Measurements from ENCODE around the gene POLR2H. TPM values are rescaled to one million over a fixed set of nuclear protein-coding genes. Genes with fewer than 3 reads are reported as not detected.

Gene POLR2H
- total RNA-seq, 1 donor from 2014 or later: 90.5 TPM

GRCh38 chr3:184382326-184383032, 21.0 kb downstream of the POLR2H start:
- H3K27ac Mint-ChIP-seq: no peak overlapping the region
- H3K27me3 Mint-ChIP-seq: peaks cover 40% of the 10 kb centered on the region
- H3K9me3 Mint-ChIP-seq (ENCODE audit: low read depth): no peaks in the 10 kb centered on the region
- no peak overlapping the region for H3K4me3 Mint-ChIP-seq (ENCODE audit: low read depth)
- no peak for DNase-seq (ENCODE audit: low spot score, unreplicated experiment)
- H3K4me1 Mint-ChIP-seq (ENCODE audit: low read depth): peaks cover 17% of the 10 kb centered on the region
- no peaks in the 10 kb centered on the region for H3K36me3 Mint-ChIP-seq (ENCODE audit: insufficient read depth)
- no peak for TF ChIP-seq CTCF (IDR thresholded peaks at IDR 0.05; ENCODE audit: unreplicated experiment)

- Mint-ChIP-seq H3K36me3 (ENCODE audit: insufficient read depth) (no peaks in the 10 kb centered on the region), H3K4me1 (ENCODE audit: low read depth) (peaks cover 10% of the 10 kb centered on the region), H3K4me3 (ENCODE audit: low read depth) (no peak overlapping the region), H3K27ac (no peak overlapping the region), H3K27me3 (peaks cover 40% of the 10 kb centered on the region), H3K9me3 (ENCODE audit: low read depth) (no peaks in the 10 kb centered on the region)
- no peak for TF ChIP-seq CTCF (IDR thresholded peaks at IDR 0.05; ENCODE audit: unreplicated experiment)
- DNase-seq (ENCODE audit: low spot score, unreplicated experiment): no peak
Measured at GRCh38 chr3:184383033-184383740, 21.7 kb downstream of the POLR2H start.

- H3K4me1 Mint-ChIP-seq (ENCODE audit: low read depth): peaks cover 1% of the 10 kb centered on the region
- no peaks in the 10 kb centered on the region for H3K9me3 Mint-ChIP-seq (ENCODE audit: low read depth)
- peaks cover 35% of the 10 kb centered on the region for H3K27me3 Mint-ChIP-seq
- H3K4me3 Mint-ChIP-seq (ENCODE audit: low read depth): no peak overlapping the region
- H3K36me3 Mint-ChIP-seq (ENCODE audit: insufficient read depth): no peaks in the 10 kb centered on the region
- TF ChIP-seq CTCF (IDR thresholded peaks at IDR 0.05; ENCODE audit: unreplicated experiment): no peak
- H3K27ac Mint-ChIP-seq: no peak overlapping the region
- DNase-seq (ENCODE audit: low spot score, unreplicated experiment): no peak
Measured at GRCh38 chr3:184384342-184384741, 22.8 kb downstream of the POLR2H start.

- Mint-ChIP-seq H3K27me3 (peaks cover 35% of the 10 kb centered on the region), H3K27ac (no peak overlapping the region), H3K4me1 (ENCODE audit: low read depth) (peaks cover 1% of the 10 kb centered on the region), H3K36me3 (ENCODE audit: insufficient read depth) (no peaks in the 10 kb centered on the region), H3K4me3 (ENCODE audit: low read depth) (no peak overlapping the region), H3K9me3 (ENCODE audit: low read depth) (no peaks in the 10 kb centered on the region)
- DNase-seq (ENCODE audit: low spot score, unreplicated experiment): no peak
- no peak for TF ChIP-seq CTCF (IDR thresholded peaks at IDR 0.05; ENCODE audit: unreplicated experiment)
Measured at GRCh38 chr3:184384856-184385422, 23.4 kb downstream of the POLR2H start.

- no peak for DNase-seq (ENCODE audit: low spot score, unreplicated experiment)
- Mint-ChIP-seq H3K27me3 (peaks cover 36% of the 10 kb centered on the region), H3K9me3 (ENCODE audit: low read depth) (no peaks in the 10 kb centered on the region), H3K4me3 (ENCODE audit: low read depth) (no peak overlapping the region), H3K4me1 (ENCODE audit: low read depth) (no peaks in the 10 kb centered on the region), H3K36me3 (ENCODE audit: insufficient read depth) (no peaks in the 10 kb centered on the region), H3K27ac (no peak overlapping the region)
- no peak for TF ChIP-seq CTCF (IDR thresholded peaks at IDR 0.05; ENCODE audit: unreplicated experiment)
Measured at GRCh38 chr3:184386047-184386806, 24.7 kb downstream of the POLR2H start.

Data from progenitor cell of endocrine pancreas (in vitro differentiated cells).